Fibroblast of mammary gland (primary cell): Measurements from ENCODE around the gene MYH16.

Experiments
- DNase-seq: peaks from one replicate; pipeline ENCODE4 v3.0.0-alpha.2; 2010; ENCODE audit warnings: low read depth
- H3K4me3 ChIP-seq: 2 replicates; pipeline ENCODE4 v1.5.1; 2011; ENCODE audit warnings: low read depth, mild to moderate bottlenecking, low read length, moderate library complexity; ENCODE audit not compliant: control insufficient read depth
- TF ChIP-seq, protein P1 (sequence below): conservative IDR thresholded peaks from 2 replicates; pipeline ENCODE4 v1.5.1; 2011; ENCODE audit warnings: low read depth, low read length, inconsistent platforms; ENCODE audit not compliant: control insufficient read depth, insufficient read depth

Gene MYH16

DNA sequence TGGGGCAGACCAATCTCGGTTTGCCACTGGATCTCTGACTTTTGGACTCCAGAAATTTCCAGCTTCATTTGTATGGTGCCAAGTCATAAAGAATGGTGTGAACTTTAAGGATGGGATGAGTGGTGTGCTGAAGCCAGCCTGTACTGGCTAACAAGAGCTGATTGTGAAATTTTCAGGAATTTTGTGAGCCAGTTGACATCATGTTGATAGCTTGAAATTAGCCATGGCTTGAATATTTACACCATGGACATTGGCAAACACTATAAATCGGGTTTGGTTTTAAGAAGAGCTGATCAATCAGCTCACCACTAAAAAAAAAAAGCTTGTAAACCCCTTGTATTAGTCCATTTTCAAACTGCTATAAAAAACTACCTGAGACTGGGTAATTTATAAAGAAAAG, 14.1 kb upstream of the MYH16 start:
- no peak overlapping the region for H3K4me3 ChIP-seq
- TF ChIP-seq, protein P1, sequence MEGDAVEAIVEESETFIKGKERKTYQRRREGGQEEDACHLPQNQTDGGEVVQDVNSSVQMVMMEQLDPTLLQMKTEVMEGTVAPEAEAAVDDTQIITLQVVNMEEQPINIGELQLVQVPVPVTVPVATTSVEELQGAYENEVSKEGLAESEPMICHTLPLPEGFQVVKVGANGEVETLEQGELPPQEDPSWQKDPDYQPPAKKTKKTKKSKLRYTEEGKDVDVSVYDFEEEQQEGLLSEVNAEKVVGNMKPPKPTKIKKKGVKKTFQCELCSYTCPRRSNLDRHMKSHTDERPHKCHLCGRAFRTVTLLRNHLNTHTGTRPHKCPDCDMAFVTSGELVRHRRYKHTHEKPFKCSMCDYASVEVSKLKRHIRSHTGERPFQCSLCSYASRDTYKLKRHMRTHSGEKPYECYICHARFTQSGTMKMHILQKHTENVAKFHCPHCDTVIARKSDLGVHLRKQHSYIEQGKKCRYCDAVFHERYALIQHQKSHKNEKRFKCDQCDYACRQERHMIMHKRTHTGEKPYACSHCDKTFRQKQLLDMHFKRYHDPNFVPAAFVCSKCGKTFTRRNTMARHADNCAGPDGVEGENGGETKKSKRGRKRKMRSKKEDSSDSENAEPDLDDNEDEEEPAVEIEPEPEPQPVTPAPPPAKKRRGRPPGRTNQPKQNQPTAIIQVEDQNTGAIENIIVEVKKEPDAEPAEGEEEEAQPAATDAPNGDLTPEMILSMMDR: no peak
- DNase-seq: peak; percentile 23

DNA sequence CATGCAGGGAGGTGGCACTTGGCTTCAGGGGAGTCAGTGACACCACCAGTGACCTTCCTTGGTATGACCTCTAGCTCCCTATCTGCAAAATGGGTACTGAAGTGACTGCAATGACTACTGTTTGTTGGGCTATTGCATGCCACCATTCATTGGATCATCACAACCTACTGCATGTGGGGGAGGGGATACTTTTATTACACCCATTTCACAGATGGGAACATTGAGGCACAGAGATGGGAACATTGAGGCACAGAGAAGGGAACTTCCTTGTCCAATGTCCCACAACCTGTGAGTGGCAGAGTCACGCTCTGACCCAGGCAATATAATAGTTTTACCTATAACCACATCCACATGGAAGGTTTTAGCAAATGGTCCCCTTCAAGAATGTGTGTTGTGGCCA, 12.2 kb upstream of the MYH16 start:
- TF ChIP-seq, protein P1: no peak
- H3K4me3 ChIP-seq: no peak overlapping the region
- no peak for DNase-seq

DNA sequence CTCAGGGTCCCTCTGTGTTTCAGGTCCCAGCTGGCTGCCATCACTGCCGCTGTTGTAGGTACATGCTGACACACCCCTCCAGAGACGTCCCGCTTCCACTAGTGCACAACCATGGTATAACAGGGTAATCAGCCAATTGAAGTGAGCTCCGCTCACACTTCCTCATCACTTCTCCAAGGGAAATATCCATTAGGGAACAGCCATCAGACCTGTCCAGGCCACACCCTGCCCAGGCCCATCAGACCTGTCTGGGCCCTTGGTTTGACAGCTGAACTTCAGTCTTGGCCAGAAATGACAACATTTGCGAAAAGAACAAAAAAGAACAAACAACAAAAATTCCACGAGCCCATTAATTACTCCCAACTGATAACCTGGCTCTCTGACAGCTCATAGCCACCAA, 11.0 kb upstream of the MYH16 start:
- H3K4me3 ChIP-seq: no peak overlapping the region
- no peak for DNase-seq
- TF ChIP-seq, protein P1: no peak

DNA sequence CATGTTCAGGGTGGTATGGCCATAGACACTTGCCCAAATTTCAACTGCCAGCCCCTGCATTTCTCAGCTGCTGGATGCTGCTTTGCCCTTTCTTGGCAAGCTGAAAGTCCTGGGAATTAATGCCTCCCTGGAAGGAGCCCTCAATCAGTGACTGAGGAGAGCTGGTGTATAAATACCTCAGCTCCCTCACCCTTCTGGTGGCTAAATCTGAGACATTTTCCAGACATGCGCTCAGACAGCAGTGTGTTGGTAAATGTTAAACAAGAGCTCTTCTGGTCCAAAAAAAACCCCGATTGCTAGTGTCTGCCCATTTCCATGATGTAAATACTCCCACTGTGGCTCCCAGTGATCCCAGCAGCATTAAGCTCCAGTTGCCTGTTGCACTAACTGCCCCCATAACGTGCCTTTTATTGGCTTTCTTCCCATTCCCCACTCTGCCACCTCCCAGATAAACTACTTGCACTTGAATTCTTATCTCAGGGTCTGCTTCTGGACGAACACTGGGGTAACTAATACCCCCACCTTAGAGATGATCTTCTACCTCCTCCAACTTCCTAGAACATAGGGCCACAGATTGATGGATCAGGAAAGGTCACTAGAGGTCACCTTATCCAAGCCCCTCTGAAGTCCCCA, 6.7 kb upstream of the MYH16 start:
- no peak for DNase-seq
- H3K4me3 ChIP-seq: no peak overlapping the region
- TF ChIP-seq, protein P1: no peak

DNA sequence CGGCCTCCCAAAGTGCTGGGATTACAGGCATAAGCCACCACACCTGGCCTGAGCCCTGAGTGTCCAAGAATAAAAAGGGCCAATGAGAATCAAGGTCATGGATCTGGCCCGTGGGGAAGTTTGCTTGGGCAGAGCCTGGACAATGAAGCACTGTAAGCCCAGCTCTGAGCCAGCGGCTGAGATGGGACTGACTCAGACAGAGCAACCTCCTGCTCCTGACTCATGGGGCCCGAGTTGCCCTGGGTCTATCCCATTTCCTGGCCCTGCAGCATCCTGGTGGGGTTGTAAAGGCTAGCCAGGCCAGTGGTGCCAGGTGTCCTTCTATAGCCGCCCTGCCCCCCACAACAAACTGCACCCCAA, 5.2 kb upstream of the MYH16 start:
- TF ChIP-seq, protein P1: no peak
- peak; percentile 88 for DNase-seq
- no peak overlapping the region for H3K4me3 ChIP-seq

DNA sequence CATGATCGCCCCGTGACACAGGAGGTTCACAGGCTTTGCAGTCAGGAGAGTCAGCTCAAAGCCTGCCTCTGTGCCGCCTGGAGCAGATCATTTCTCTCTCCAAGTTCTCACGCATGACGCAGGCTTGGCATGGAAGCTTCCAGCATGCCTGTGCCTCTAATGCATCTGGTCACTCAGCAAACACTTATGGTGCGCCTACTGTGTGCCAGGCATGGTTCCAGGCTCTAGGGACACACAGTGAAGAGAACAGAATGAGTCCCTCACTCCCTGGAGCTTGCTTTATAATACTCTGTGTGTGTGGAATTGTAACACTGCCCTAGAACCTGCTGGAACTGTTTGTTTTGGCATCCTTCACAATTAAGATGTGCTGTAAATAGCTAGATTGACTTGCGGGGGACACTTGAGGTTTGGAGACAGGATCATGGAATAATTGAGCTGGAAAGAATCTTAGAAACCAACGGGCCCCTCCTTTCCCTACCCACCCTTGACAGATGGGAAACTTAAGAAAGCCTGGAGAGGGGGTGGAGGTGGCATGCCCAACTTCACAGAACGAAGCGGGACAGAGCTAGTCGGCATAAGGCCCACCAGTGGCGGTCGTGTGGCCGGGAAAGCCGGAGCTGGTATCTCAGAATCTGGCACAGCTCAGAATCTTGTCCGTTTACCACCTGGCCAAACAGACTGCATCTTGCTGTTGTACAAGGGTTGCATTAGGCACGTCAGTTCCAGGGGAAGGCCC, 4.6 kb upstream of the MYH16 start:
- TF ChIP-seq, protein P1: no peak
- H3K4me3 ChIP-seq: no peak overlapping the region
- DNase-seq: no peak
